GM12864 (cell line): Measurements from ENCODE around the gene RELT.
"Not testable (repeated sequence)": the region's sequence is repeated elsewhere in the genome, so short reads cannot be mapped to it uniquely, and the experiment has no call there.

ENCODE experiments used
- DNase-seq: peaks from one replicate; pipeline ENCODE4 v3.0.0-alpha.2; 2011; ENCODE audit warnings: low read depth
- H3K4me3 ChIP-seq: 2 replicates; pipeline ENCODE4 v1.5.1; 2011; ENCODE audit warnings: mild to moderate bottlenecking, low read depth, low read length, control low read depth
- TF ChIP-seq, protein P1 (sequence below): IDR thresholded peaks from 2 replicates; pipeline ENCODE4 v1.5.1; 2011; ENCODE audit warnings: low read depth, mild to moderate bottlenecking, moderate library complexity, low read length, control low read depth, inconsistent platforms; ENCODE audit errors: missing control alignments

Gene RELT

DNA sequence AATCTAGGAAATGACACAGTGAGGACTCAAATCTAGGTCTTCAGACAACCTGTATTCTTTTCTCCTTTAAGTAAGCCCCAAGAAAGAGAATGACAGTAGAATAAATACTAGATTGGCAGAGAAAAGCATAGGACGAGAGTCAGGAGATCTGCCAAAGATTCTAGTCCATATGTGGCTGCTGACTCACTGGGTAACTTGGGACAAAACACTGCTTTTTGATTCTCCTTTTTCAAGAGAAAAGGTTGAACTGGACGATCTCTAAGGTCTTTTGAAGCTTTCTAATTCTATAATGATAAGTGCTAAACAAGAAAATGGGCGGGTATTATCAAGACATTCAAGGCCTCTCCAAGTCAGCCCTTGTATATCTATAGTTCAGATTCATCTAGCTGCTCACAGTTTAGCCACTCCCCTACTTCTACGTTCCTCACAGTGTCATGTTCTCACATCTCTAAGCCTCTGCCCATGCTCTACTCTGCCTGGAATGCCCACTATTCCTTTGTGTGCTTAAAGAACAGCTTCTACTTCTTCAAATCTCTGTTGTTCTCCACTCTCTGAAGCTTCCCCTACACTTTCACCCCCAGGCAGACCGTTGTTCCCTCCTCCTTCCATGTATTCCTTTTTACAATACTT, 53.0 kb downstream of the RELT start:
- no peak for DNase-seq
- TF ChIP-seq, protein P1, sequence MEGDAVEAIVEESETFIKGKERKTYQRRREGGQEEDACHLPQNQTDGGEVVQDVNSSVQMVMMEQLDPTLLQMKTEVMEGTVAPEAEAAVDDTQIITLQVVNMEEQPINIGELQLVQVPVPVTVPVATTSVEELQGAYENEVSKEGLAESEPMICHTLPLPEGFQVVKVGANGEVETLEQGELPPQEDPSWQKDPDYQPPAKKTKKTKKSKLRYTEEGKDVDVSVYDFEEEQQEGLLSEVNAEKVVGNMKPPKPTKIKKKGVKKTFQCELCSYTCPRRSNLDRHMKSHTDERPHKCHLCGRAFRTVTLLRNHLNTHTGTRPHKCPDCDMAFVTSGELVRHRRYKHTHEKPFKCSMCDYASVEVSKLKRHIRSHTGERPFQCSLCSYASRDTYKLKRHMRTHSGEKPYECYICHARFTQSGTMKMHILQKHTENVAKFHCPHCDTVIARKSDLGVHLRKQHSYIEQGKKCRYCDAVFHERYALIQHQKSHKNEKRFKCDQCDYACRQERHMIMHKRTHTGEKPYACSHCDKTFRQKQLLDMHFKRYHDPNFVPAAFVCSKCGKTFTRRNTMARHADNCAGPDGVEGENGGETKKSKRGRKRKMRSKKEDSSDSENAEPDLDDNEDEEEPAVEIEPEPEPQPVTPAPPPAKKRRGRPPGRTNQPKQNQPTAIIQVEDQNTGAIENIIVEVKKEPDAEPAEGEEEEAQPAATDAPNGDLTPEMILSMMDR = no peak
- H3K4me3 ChIP-seq = no peak overlapping the region

DNA sequence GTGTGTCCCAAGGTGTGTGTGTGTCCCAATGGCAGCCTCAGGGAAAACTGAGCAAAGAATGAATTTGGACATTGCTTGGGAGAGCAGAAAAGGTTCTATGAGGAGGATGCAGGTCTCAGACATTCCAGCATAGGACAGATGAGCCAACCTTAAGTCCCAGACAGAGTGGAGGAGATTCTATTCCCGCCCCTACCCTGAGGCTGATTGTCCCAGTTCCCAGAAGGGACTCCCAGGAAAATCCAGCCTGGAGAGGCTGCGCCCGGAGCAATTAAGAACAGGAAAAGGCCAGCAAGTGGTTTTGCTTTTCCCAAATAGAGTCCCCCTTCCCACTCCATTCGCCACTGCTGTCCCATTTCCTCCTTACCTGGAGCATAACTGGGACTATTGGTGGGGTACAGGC, 54.1 kb downstream of the RELT start:
- no peak overlapping the region for H3K4me3 ChIP-seq
- TF ChIP-seq, protein P1 = no peak
- DNase-seq = no peak

DNA sequence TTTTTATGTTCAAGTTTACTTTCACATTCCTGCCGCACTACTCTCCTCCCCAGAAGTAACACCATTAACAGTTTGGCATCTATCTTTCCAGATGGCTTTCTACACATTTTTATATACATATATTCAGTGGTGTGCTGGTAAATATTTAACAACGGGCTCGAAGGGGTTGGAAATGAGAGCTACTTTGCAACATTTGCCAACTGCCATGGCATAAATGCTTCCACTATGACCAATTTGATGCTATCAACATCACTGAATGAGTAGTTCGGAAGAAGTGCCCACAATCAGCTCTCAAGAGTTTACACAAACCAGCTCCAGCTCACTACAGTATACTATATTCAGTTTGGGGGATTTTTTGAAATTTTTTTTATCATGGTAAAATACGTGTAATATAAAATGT, 55.2 kb downstream of the RELT start:
- H3K4me3 ChIP-seq = no peak overlapping the region
- no peak for DNase-seq
- TF ChIP-seq, protein P1 = no peak

DNA sequence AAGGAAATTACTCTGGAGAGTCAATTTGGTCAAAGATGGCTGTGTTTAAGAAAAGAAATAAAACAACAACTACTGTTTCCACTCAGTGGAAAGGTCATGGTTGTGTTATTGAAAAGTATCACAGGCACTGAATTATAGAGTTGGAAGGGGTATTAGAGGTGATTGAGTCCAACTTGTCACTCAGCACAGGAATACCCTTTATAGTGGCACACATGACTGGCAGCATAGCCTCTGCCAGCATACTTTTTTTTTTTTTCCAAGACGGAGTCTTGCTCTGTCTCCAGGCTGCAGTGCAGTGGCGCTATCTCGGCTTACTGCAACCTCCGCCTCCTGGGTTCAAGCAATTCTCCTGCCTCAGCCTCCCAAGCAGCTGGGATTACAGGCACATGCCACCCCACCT, 60.7 kb downstream of the RELT start:
- H3K4me3 ChIP-seq, DNase-seq: not testable (repeated sequence)

DNA sequence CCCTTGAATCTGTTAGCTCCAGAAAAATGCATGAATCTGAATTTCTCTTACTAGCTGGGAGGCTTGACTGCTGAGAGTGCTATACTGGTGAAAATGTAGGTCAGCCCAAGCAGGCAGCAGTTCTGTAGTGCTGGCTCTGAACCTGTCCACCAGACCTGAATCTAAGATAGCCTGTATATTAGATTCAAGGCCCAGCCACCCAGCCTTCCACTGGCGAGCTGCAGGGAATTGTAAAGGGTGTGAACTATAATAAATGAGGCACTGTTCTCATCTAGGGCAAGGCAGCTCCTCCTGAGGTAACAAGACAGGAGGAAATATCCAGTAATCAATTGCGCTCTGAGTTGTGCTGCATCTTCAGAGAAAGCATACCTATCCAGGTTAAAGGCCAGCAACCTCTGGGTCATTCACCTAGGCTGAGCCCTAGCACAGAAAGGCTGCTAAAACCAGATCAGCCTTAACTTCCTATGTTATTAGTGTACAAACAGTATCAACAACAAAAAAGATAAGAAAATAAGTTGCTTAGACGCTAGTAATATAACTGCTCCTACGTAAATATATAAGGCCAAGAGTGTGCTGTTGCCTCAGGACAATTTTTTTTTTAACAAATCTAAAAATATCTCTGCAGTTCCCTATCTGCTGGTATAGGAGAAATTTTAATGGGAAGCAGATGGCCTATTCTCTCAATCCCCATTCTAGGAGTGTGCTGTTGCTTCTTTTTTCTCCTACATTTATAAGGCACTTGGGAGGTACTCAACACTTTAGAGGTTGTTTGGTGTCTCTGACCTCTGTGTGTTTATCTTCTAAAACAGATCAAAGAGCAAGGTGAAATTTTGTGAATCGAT, 63.0 kb downstream of the RELT start:
- TF ChIP-seq, protein P1 = no peak
- no peak overlapping the region for H3K4me3 ChIP-seq
- no peak for DNase-seq

DNA sequence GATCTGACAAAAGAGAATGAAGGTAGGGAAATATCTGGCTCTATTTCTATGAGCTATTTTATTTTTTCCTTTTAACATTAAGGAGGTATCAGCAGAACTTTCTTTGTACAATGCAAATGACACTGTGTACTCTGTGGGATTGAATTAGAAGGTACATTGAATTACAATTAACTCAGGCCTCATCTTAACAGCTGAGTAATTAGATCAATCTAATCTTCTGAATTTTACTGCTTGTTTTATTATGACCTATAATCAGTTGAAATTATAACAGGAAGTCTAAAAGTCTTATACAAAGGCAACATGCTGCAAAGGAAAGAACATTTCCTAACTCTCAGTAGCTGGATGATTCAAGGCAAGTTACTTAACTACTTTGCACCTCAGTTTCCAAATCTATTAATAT, 69.8 kb downstream of the RELT start:
- DNase-seq = no peak
- TF ChIP-seq, protein P1 = no peak
- H3K4me3 ChIP-seq = no peak overlapping the region

DNA sequence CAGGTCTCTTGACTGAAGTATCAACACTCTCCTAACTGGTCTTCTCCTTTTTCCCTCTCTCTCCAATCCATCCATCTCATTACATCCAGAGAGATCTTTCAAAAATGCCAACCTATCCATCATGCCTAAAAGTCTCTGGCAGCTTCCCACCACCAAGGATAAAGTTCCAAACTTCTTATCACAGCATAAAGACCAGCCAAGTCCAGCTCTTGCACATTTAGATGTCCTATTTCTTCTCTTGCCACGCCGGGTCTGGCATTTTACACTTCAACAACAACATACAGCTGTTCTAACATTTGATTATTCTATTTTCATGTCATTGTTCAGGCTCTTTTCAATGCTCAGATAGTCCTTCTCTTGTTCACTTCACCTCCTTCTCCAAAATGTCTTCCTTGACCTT, 70.6 kb downstream of the RELT start:
- H3K4me3 ChIP-seq = no peak overlapping the region
- no peak for DNase-seq
- TF ChIP-seq, protein P1 = no peak
